HEK293T (cell line): ENCODE data around the gene TRPC4AP.

Source experiments
- BHLHE40 ChIP-seq: fragments of 450-650 bp; IDR thresholded peaks from 2 replicates; pipeline ENCODE4 v1.6.1; 2016; ENCODE audit warnings: mild to moderate bottlenecking, moderate library complexity, borderline replicate concordance
- ELF4 ChIP-seq: fragments of 450-650 bp; IDR thresholded peaks from 2 replicates; pipeline ENCODE4 v1.6.1; 2017; ENCODE audit warnings: antibody characterized with exemption
- FOXK2 ChIP-seq: fragments of 450-650 bp; IDR thresholded peaks from 2 replicates; pipeline ENCODE4 v1.6.1; 2016; ENCODE audit warnings: mild to moderate bottlenecking
- FOXM1 ChIP-seq: fragments of 450-650 bp; IDR thresholded peaks from 2 replicates; pipeline ENCODE4 v1.6.1; 2017; ENCODE audit warnings: mild to moderate bottlenecking, borderline replicate concordance
- HDGF ChIP-seq: fragments of 450-650 bp; IDR thresholded peaks from 2 replicates; pipeline ENCODE4 v1.6.1; 2017; ENCODE audit warnings: antibody characterized with exemption, borderline replicate concordance
- NFRKB ChIP-seq: fragments of 450-650 bp; IDR thresholded peaks from 2 replicates; pipeline ENCODE4 v1.6.1; 2016; ENCODE audit warnings: mild to moderate bottlenecking, moderate library complexity
- SP1 ChIP-seq: fragments of 450-650 bp; IDR thresholded peaks from 2 replicates; pipeline ENCODE4 v1.6.1; 2017
- SUZ12 ChIP-seq: fragments of 450-650 bp; IDR thresholded peaks from 2 replicates; pipeline ENCODE4 v1.6.1; 2016; ENCODE audit warnings: mild to moderate bottlenecking
- TF ChIP-seq, protein P1 (sequence below): fragments of 450-650 bp; IDR thresholded peaks from 2 replicates; pipeline ENCODE4 v1.6.1; 2016

DNA sequence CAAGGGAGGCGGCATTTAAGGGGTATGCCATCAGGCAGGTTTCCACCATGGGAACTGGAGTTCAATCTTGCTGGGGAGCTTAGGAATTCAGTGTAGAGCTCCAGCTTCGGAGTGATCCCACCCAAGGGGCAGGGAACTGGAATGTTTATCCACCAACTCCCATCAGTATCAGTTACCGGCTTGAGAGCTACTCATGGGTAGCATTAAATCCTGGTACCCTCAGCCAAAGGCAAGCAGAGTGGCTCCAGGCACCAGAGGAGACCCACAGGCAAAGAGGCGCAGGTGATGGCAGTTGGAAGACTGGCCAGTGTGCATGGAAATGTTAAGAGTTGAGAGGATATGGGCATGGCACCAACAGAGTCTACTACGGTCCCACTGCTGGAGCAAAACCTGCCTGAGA, 40.4 kb upstream of the TRPC4AP start:
- TF ChIP-seq FOXK2 (no peak), ELF4 (no peak), BHLHE40 (no peak), SP1 (no peak), SUZ12 (no peak), FOXM1 (no peak), HDGF (no peak), NFRKB (no peak)
- TF ChIP-seq, protein P1, sequence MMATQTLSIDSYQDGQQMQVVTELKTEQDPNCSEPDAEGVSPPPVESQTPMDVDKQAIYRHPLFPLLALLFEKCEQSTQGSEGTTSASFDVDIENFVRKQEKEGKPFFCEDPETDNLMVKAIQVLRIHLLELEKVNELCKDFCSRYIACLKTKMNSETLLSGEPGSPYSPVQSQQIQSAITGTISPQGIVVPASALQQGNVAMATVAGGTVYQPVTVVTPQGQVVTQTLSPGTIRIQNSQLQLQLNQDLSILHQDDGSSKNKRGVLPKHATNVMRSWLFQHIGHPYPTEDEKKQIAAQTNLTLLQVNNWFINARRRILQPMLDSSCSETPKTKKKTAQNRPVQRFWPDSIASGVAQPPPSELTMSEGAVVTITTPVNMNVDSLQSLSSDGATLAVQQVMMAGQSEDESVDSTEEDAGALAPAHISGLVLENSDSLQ, result no peak
